Neutrophil (primary cell): ENCODE results near the gene UBXN11.

ENCODE experiments used
- H3K27ac ChIP-seq: fragments of 200-600 bp; sonication (generic); 2 replicates; pipeline ENCODE4 v1.5.1; 2016; ENCODE audit warnings: mild to moderate bottlenecking, moderate library complexity
- H3K27me3 ChIP-seq: fragments of 200-600 bp; sonication (generic); 2 replicates; pipeline ENCODE4 v1.6.0; 2016; ENCODE audit warnings: mild to moderate bottlenecking
- H3K36me3 ChIP-seq: fragments of 200-600 bp; sonication (generic); 2 replicates; pipeline ENCODE4 v1.5.1; 2017
- H3K4me1 ChIP-seq, 2 experiments: fragments of 200-600 bp in 1 of 2; sonication (generic) in 1 of 2; 1 replicate in 1 of 2; 2 replicates in 1 of 2; pipeline versions ENCODE4 v1.5.1 to v1.6.1; 2013 to 2016; ENCODE audit warnings: low read depth in 1 of 2, low read length in 1 of 2, mild to moderate bottlenecking in 1 of 2, moderate library complexity in 1 of 2; ENCODE audit not compliant: control insufficient read depth in 1 of 2, insufficient read depth in 1 of 2
- H3K4me3 ChIP-seq, 2 experiments: fragments of 200-600 bp in 1 of 2; sonication (generic) in 1 of 2; 1 replicate in 1 of 2; 2 replicates in 1 of 2; pipeline ENCODE4 v1.5.1; 2013 to 2016; ENCODE audit warnings: low read depth in 1 of 2, low read length in 1 of 2, mild to moderate bottlenecking in 1 of 2, moderate library complexity in 1 of 2
- H3K9me3 ChIP-seq: fragments of 200-600 bp; sonication (generic); 2 replicates; pipeline ENCODE4 v1.5.1; 2016
- TF ChIP-seq, protein P1 (sequence below): fragments of 200-600 bp; sonication (generic); IDR thresholded peaks from 2 replicates; pipeline ENCODE4 v1.5.1; 2016; ENCODE audit warnings: antibody characterized with exemption

UBXN11 gene

DNA sequence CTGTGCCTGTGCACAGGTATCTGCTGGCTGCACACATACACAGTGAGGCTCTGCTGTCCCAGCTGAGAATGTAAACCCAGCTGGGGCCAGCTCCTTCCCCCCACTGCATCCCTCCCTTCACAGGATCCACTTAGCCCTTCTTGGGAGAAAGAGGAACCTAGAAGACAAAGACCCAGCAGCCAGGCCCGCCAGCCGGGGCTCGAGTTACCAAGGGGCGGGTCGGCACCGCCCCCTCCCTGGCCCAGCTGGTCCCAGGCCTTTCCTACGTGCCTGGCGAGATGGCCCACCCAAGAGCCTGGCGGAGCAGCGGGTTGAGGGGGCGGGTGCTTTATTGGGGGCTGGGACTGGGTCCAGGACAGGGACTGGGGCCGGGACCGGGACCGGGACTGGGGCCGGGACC is 24.5 kb downstream of the UBXN11 start:
- no peaks in the 10 kb centered on the region for H3K9me3 ChIP-seq
- H3K27me3 ChIP-seq: no peaks in the 10 kb centered on the region
- peak overlapping the region; percentile 100 for H3K27ac ChIP-seq
- H3K4me3 ChIP-seq: peak overlapping the region in 1 of 2 experiments; percentile 97
- TF ChIP-seq, protein P1, sequence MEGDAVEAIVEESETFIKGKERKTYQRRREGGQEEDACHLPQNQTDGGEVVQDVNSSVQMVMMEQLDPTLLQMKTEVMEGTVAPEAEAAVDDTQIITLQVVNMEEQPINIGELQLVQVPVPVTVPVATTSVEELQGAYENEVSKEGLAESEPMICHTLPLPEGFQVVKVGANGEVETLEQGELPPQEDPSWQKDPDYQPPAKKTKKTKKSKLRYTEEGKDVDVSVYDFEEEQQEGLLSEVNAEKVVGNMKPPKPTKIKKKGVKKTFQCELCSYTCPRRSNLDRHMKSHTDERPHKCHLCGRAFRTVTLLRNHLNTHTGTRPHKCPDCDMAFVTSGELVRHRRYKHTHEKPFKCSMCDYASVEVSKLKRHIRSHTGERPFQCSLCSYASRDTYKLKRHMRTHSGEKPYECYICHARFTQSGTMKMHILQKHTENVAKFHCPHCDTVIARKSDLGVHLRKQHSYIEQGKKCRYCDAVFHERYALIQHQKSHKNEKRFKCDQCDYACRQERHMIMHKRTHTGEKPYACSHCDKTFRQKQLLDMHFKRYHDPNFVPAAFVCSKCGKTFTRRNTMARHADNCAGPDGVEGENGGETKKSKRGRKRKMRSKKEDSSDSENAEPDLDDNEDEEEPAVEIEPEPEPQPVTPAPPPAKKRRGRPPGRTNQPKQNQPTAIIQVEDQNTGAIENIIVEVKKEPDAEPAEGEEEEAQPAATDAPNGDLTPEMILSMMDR: no peak
- H3K36me3 ChIP-seq: peaks cover 42% of the 10 kb centered on the region
- H3K4me1 ChIP-seq: peaks cover 65 to 84% of the 10 kb centered on the region in 2 experiments

DNA sequence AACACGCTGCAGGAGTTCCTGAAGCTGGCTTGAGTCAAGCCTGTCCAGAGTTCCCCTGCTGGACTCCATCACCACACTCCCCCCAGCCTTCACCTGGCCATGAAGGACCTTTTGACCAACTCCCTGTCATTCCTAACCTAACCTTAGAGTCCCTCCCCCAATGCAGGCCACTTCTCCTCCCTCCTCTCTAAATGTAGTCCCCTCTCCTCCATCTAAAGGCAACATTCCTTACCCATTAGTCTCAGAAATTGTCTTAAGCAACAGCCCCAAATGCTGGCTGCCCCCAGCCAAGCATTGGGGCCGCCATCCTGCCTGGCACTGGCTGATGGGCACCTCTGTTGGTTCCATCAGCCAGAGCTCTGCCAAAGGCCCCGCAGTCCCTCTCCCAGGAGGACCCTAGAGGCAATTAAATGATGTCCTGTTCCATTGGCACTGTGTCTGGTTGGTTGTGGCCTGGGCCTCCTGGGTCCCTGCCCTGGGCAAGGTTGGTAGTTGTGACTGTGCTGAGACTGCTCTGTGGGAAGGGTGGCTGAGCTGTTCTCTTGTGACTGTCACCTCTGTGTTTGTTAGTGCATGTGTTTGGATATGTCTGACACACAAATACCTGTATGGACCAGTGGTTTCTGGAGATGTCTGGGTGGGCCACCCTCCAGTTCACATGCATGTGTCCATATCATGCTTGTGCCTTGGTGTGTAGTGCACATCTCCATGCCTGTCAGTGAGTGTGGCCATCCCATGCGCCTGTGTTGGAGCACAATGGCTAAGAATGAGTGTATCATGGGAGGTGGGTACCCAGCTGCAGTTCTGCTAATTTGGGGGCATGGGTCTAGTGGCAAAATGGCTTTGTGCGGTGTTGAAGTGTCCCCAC is 25.1 kb downstream of the UBXN11 start:
- Histone ChIP-seq H3K4me1 (peaks cover 65 to 84% of the 10 kb centered on the region in 2 experiments), H3K27me3 (no peaks in the 10 kb centered on the region), H3K9me3 (no peaks in the 10 kb centered on the region), H3K36me3 (peaks cover 42% of the 10 kb centered on the region), H3K4me3 (peak overlapping the region; percentile 83 to 97), H3K27ac (peak overlapping the region; percentile 100)
- TF ChIP-seq, protein P1: no peak

DNA sequence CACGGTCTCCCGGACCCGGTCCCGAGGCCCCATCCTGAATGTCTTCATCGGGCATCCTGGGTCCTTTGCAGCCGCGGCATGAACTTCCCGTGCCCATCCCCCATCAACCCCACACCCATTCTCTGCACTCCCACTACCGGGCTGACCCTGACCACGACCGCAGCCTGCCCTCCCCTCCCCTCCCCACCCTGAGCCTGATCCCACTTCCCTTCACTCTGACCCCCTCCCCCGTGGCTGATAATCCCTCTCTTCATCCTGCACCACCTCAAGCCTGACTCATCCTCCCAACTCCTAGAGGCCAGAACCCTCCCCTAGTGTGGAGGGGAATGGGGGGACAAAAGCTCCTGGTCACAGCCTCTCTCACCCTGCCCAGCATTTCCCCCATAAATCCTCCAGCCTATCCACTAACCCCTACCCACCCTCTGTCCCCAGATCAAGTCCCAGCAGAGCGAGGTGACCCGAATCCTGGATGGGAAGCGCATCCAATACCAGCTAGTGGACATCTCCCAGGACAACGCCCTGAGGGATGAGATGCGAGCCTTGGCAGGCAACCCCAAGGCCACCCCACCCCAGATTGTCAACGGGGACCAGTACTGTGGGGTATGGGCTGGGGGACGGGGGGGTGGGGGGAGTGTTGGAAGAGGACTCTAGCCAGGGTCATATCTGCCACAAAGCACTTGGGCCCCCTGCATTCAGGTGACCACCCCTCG is 25.9 kb downstream of the UBXN11 start:
- Histone ChIP-seq H3K9me3 (no peaks in the 10 kb centered on the region), H3K36me3 (peaks cover 42% of the 10 kb centered on the region), H3K4me1 (peaks cover 65 to 84% of the 10 kb centered on the region in 2 experiments), H3K27me3 (no peaks in the 10 kb centered on the region), H3K4me3 (peak overlapping the region; percentile 83 to 97), H3K27ac (peak overlapping the region; percentile 100)
- TF ChIP-seq, protein P1: no peak

DNA sequence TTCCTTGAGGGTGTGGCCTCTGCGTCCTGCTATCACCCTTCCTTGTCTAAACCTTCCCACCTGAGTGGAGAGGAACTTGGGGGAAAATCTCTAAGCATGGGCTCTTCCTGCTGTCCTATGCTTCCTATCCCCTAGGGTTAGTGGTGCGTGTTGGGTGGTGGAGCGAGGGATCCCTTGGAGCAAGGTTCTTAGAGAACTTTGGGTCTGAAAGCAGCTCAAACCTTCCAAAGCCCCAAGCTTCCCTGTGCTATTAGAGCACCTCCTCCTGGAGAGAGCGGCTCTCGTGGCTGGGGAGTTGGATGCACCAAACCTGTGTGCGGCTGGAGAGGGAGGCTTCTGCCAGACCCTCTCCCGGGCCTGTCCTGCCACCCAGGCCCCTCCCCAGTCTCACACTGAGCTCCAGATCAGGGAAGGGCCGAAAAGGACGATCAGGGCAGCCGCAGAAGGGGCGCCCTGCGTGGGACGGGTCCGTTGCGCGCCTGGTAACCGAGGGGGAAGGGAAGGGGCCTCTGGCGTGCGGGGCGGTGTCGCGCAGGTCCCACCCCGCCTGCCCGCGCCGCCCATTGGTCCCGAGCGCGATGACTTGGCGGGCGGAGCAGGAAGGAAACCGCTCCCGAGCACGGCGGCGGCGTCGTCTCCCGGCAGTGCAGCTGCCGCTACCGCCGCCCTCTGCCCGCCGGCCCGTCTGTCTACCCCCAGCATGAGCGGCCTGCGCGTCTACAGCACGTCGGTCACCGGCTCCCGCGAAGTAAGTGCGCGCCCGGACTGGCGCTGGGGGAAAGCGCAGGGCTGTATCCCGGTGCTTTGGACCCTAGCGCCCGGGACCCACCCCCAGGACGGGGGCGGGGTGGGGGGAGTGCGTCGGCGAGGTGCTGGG is 26.7 kb downstream of the UBXN11 start, which contains the start of gene SH3BGRL3:
Gene SH3BGRL3 (plus strand): TSS at position 631 of the 877 bp plus-strand sequence. CDS start 70 bp downstream, at position 701.
- Histone ChIP-seq H3K4me1 (peaks cover 65 to 84% of the 10 kb centered on the region in 2 experiments), H3K27me3 (no peaks in the 10 kb centered on the region), H3K9me3 (no peaks in the 10 kb centered on the region), H3K36me3 (peaks cover 40% of the 10 kb centered on the region), H3K27ac (peak within 1 kb of the TSS; percentile 100), H3K4me3 (peak within 1 kb of the TSS; percentile 83 to 97)
- TF ChIP-seq, protein P1: peak; percentile 57
